Keratinocyte (primary cell): ENCODE data around the gene NLRP5.

Source experiments
- CTCF ChIP-seq, 3 experiments: IDR thresholded peaks in 1 of 3; conservative IDR thresholded peaks in 1 of 3; optimal IDR thresholded peaks in 1 of 3; 2 replicates in 2 of 3; 3 replicates in 1 of 3; pipeline versions ENCODE3 to v1.5.1; 2011; ENCODE audit warnings: low read length in 3 of 3, mild to moderate bottlenecking in 3 of 3, moderate library complexity in 2 of 3, control low read depth in 1 of 3, inconsistent platforms in 1 of 3; ENCODE audit not compliant: insufficient read depth in 2 of 3; ENCODE audit errors: extremely low read depth in 1 of 3
- EZH2 ChIP-seq: IDR thresholded peaks from one replicate; pipeline ENCODE4 v1.6.1; 2012; ENCODE audit warnings: inconsistent platforms, mild to moderate bottlenecking, low read length, moderate library complexity

- no peak for TF ChIP-seq EZH2
- no peak for TF ChIP-seq CTCF (optimal IDR thresholded peaks at IDR 0.05 in 1 of 3, IDR thresholded peaks at IDR 0.05 in 1 of 3, conservative IDR thresholded peaks at IDR 0.05 in 1 of 3; ENCODE audit: extremely low read depth in 1 of 3, insufficient read depth in 2 of 3, low read length in 3 of 3)
These were observed 120.4 kb downstream of the NLRP5 start for GRCh38 chr19:56106993-56107392.
